Caco-2 (cell line): ENCODE data around the gene PFDN1. TPM values are rescaled to one million over a fixed set of nuclear protein-coding genes. Genes with fewer than 3 reads are reported as not detected.

Experiments used
- Bru-seq: library from RNA; stranded (reverse); fragments of 400-500 nt; gene quantifications from one replicate; lab custom pipeline; 2021; lab: Mats Ljungman, UMichigan
- BruChase-seq, 2 experiments: library from RNA; stranded (reverse); fragments of 400-500 nt; gene quantifications; one replicate each; lab custom pipeline; 2021; lab: Mats Ljungman, UMichigan
- BruUV-seq: library from RNA; stranded (reverse); fragments of 400-500 nt; replicated peaks from 2 replicates; lab custom pipeline; 2021; lab: Mats Ljungman, UMichigan
- CTCF ChIA-PET: fragments of 300-600 bp; sonication (Branson Sonifier 250); formaldehyde crosslinking; loops from one replicate; lab custom pipeline; 2022; ENCODE audit warnings: antibody characterized with exemption; lab: Charles Lee
- POLR2A ChIA-PET: fragments of 300-600 bp; sonication (Branson Sonifier 250); formaldehyde crosslinking; loops from one replicate; lab custom pipeline; 2022; ENCODE audit warnings: antibody characterized with exemption; lab: Charles Lee
- DNase-seq, 2 experiments: peaks; one replicate each; pipeline versions ENCODE4 v3.0.0 to v3.0.0-alpha.2; 2020 to 2022
- H3K27me3 ChIP-seq: replicated peaks from 2 replicates; pipeline ENCODE4 v1.6.0; 2011; ENCODE audit warnings: low read length; ENCODE audit not compliant: control insufficient read depth, insufficient read depth
- H3K36me3 ChIP-seq: 2 replicates; pipeline ENCODE4 v1.5.1; 2011; ENCODE audit warnings: low read length; ENCODE audit not compliant: control insufficient read depth, insufficient read depth
- H3K4me1 ChIP-seq: fragments of 250-450 bp; sonication (Bioruptor Pico); 2 replicates; pipeline ENCODE4 v1.5.1; 2020; ENCODE audit warnings: mild to moderate bottlenecking
- H3K4me3 ChIP-seq: 2 replicates; pipeline ENCODE4 v1.5.1; 2011; ENCODE audit warnings: low read depth, mild to moderate bottlenecking, control low read depth, low read length
- H3K9me3 ChIP-seq: fragments of 250-450 bp; sonication (Bioruptor Pico); 2 replicates; pipeline ENCODE4 v1.5.1; 2020; ENCODE audit warnings: mild to moderate bottlenecking, moderate library complexity
- H3K27ac Mint-ChIP-seq: one replicate; pipeline ENCODE4 v1.8.0; 2022; ENCODE audit warnings: mixed read lengths; ENCODE audit not compliant: unreplicated experiment
- H3K27me3 Mint-ChIP-seq: one replicate; pipeline ENCODE4 v1.8.0; 2022; ENCODE audit warnings: mixed read lengths; ENCODE audit not compliant: insufficient read depth, unreplicated experiment
- H3K36me3 Mint-ChIP-seq: one replicate; pipeline ENCODE4 v1.8.0; 2022; ENCODE audit warnings: mild to moderate bottlenecking, mixed read lengths; ENCODE audit not compliant: insufficient read depth, unreplicated experiment
- H3K4me1 Mint-ChIP-seq: one replicate; pipeline ENCODE4 v1.8.0; 2022; ENCODE audit warnings: low read depth, mixed read lengths; ENCODE audit not compliant: unreplicated experiment
- H3K4me3 Mint-ChIP-seq: one replicate; pipeline ENCODE4 v1.8.0; 2022; ENCODE audit warnings: mild to moderate bottlenecking, moderate library complexity, mixed read lengths; ENCODE audit not compliant: unreplicated experiment
- H3K9me3 Mint-ChIP-seq: one replicate; pipeline ENCODE4 v1.8.0; 2022; ENCODE audit warnings: mixed read lengths; ENCODE audit not compliant: unreplicated experiment
- CTCF ChIP-seq, 2 experiments: fragments of 200-600 bp in 1 of 2; IDR thresholded peaks; 1 replicate in 1 of 2; 2 replicates in 1 of 2; pipeline versions ENCODE4 v1.5.1 to v1.8.0; 2011 to 2022; ENCODE audit warnings: antibody characterized with exemption in 1 of 2, control low read depth in 1 of 2, inconsistent platforms in 1 of 2, low read depth in 1 of 2, low read length in 1 of 2, mild to moderate bottlenecking in 1 of 2, moderate library complexity in 1 of 2; ENCODE audit not compliant: insufficient read depth in 1 of 2, severe bottlenecking in 1 of 2, unreplicated experiment in 1 of 2
- intact Hi-C: fragments of 100-400 bp; cut with micrococcal nuclease; formaldehyde crosslinking; loops from one replicate; pipeline ENCODE4 v1.10.0; 2022; ENCODE audit not compliant: unreplicated experiment
- long read RNA-seq: library from polyadenylated mRNA; stranded (forward); transcript quantifications from one replicate; pipeline ENCODE4 v2.0.0, GENCODE V29; 2022
- total RNA-seq: library from RNA; stranded (reverse); gene quantifications from 2 replicates; pipeline ENCODE4 v1.2.3, GENCODE V29; 2022

PFDN1 gene
- 81.1 and 82.3 TPM in 2 replicates for total RNA-seq
- Bru-seq, nascent RNA, result percentile 89 among the genes with signal in this experiment
- BruChase-seq, experiment 1, labeled RNA remaining after a 2-hour chase, result percentile 81 among the genes with signal in this experiment
- BruChase-seq, experiment 2, labeled RNA remaining after a 6-hour chase, result percentile 86 among the genes with signal in this experiment
- long read RNA-seq, transcript PFDN1-203 (3 exons, 1,091 nt), result minor isoform, 39 of 291 reads
- long read RNA-seq, transcript PFDN1-201 (4 exons, 1,352 nt), result major isoform, 225 of 291 reads
- long read RNA-seq, partial matches to known transcripts, result 4 of 291 reads
- long read RNA-seq, other reads (novel, unspliced or antisense), result 23 of 291 reads

GRCh38 chr5:140302786-140303639 lies at the start of gene PFDN1:
TSS of gene PFDN1 (minus strand) at chr5:140303101. CDS start at chr5:140303073, 28 bp downstream.
- POLR2A ChIA-PET, result interaction anchor here (0.5 to 2.0 kb wide), 9 partner anchors 10 to 99 kb away, joined by 3 to 28 read pairs (median 4); partner anchors contain the start of genes ANKHD1 and HBEGF
- CTCF ChIA-PET, result interaction anchor here (0.6 to 2.0 kb wide), 7 partner anchors 42 to 59 kb away, joined by 3 to 13 read pairs (median 5); partner anchors contain the start of gene HBEGF
- Histone ChIP-seq H3K9me3 (no peaks in the 10 kb centered on the region), H3K36me3 (peaks cover 1% of the 10 kb centered on the region; the same call in 1 of the 2 replicates), H3K27me3 (no peaks in the 10 kb centered on the region), H3K4me1 (peaks cover 19% of the 10 kb centered on the region), H3K4me3 (peak within 1 kb of the TSS; percentile 56)
- Mint-ChIP-seq H3K4me1 (peaks cover 7% of the 10 kb centered on the region), H3K4me3 (peak within 1 kb of the TSS; percentile 100), H3K36me3 (peaks cover 26% of the 10 kb centered on the region), H3K27ac (peak within 1 kb of the TSS; percentile 100), H3K27me3 (no peaks in the 10 kb centered on the region), H3K9me3 (no peaks in the 10 kb centered on the region)
- TF ChIP-seq CTCF (IDR thresholded peaks at IDR 0.05; ENCODE audit: insufficient read depth in 1 of 2, low read depth in 1 of 2, low read length in 1 of 2, severe bottlenecking in 1 of 2, unreplicated experiment in 1 of 2), result no peak
- DNase-seq, result peak; percentile 95 to 97
- no TSS peak for BruUV-seq
- intact Hi-C loops, result loop anchor here (1.0 to 5.0 kb wide), 3 partner anchors 42 to 61 kb away; partner anchors contain the start of gene HBEGF

DNA sequence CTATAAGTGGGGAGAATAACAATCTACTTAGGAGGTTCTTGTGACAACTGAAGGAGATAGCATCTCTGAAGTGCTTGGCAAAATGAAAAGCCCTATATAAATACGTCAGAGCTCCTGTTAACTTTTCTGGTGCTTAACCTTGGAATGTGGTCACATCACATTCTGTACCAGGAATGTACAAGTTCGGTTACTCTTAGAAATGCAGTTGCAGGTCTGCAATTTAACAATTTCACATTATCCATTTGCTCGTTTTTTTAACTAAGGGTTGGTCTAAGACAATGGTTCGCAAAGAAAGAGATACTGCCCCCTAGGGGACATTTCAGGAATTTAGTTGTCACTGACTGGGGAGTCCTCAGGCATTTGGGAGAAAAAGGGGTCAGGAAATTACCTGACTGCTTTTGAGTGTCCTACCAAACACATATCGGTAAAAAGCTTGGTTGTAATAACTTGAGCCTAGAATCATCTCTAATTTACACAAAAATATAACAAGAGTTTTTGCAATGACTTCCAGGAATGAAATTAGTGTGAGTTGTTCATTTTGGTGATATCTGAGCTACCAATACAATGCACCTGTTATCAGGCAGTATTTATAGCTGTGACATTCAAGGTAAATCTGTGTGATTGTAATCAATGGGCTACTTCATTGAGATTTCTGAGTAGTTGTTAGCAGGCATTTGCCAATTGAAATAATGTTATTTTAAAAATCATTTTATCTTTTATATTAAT lies 48.9 kb upstream of the PFDN1 start:
- peak; percentile 62 to 86 for DNase-seq
- intact Hi-C loops, result loop anchor here (1.0 to 10.0 kb wide), 3 partner anchors 107 to 277 kb away; partner anchors contain the start of gene CYSTM1
- no peaks in the 10 kb centered on the region for H3K36me3 ChIP-seq
- no peak overlapping the region for H3K4me3 ChIP-seq
- Mint-ChIP-seq H3K27ac (no peak overlapping the region), H3K36me3 (no peaks in the 10 kb centered on the region), H3K4me3 (no peak overlapping the region), H3K27me3 (no peaks in the 10 kb centered on the region), H3K4me1 (peaks cover 30% of the 10 kb centered on the region), H3K9me3 (no peaks in the 10 kb centered on the region)
- peak; percentile 78 to 87 for TF ChIP-seq CTCF (IDR thresholded peaks at IDR 0.05; ENCODE audit: insufficient read depth in 1 of 2, low read depth in 1 of 2, low read length in 1 of 2, severe bottlenecking in 1 of 2, unreplicated experiment in 1 of 2)
- ChIA-PET POLR2A (no interaction called here), CTCF (interaction anchor here (0.5 to 1.6 kb wide), 9 partner anchors 11 to 343 kb away, joined by 3 to 23 read pairs (median 3); partner anchors contain the start of gene PFDN1)
- no peaks in the 10 kb centered on the region for H3K27me3 ChIP-seq
- no TSS peak for BruUV-seq
- peaks cover 36% of the 10 kb centered on the region for H3K4me1 ChIP-seq
- H3K9me3 ChIP-seq, result no peaks in the 10 kb centered on the region
